Lower leg skin (tissue), 3 donors: ENCODE data around the gene ASH1L.

Experiments used
- POLR2A ChIP-seq, 2 donors: fragments of 450-650 bp; IDR thresholded peaks; one replicate each; pipeline ENCODE4 v1.6.1; 2016 to 2017; ENCODE audit warnings: antibody characterized with exemption in 2 of 2, mild to moderate bottlenecking in 1 of 2, moderate library complexity in 1 of 2
- TF ChIP-seq, protein P1 (sequence below), 3 donors: fragments of 450-650 bp; IDR thresholded peaks; one replicate each; pipeline ENCODE4 v1.5.1; 2016; ENCODE audit warnings: antibody characterized with exemption in 3 of 3, mild to moderate bottlenecking in 3 of 3, moderate library complexity in 2 of 3

DNA sequence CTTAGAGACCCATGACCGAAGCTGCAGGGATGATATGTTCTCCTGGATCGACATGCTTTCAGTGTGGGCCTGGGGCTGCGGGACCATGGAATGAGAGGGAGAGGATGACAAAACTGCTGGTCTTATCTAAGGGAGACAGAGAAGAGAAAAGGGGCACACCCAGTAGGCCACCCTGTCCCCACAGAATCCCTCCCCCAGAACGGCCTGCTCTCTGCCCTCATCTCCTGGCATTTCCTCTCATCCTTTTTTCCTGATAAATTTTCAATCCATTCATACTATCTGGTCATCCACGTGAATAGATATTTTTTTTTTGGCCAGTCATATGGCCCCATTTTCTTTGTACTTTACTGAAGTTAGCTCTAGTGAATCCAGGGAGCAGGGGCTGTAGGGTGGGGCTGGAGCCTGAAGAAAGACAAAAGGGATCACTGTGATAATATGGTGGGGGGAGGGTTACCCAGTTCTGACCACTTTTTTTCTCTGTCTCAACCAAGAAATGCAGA lies 261.2 kb downstream of the ASH1L start, which contains the start of gene PKLR:
- TF ChIP-seq, protein P1, sequence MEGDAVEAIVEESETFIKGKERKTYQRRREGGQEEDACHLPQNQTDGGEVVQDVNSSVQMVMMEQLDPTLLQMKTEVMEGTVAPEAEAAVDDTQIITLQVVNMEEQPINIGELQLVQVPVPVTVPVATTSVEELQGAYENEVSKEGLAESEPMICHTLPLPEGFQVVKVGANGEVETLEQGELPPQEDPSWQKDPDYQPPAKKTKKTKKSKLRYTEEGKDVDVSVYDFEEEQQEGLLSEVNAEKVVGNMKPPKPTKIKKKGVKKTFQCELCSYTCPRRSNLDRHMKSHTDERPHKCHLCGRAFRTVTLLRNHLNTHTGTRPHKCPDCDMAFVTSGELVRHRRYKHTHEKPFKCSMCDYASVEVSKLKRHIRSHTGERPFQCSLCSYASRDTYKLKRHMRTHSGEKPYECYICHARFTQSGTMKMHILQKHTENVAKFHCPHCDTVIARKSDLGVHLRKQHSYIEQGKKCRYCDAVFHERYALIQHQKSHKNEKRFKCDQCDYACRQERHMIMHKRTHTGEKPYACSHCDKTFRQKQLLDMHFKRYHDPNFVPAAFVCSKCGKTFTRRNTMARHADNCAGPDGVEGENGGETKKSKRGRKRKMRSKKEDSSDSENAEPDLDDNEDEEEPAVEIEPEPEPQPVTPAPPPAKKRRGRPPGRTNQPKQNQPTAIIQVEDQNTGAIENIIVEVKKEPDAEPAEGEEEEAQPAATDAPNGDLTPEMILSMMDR (IDR thresholded peaks at IDR 0.05), result no peak
- no peak for TF ChIP-seq POLR2A (IDR thresholded peaks at IDR 0.05)
